RWPE2 (cell line): ENCODE measurements around the gene LYST.

ENCODE experiments used
- ATAC-seq: fragments of 200-7000 bp; cut with Tn5 transposase; 3 replicates; pipeline ENCODE4 v1.9.1; 2021; ENCODE audit warnings: low read depth
- DNase-seq: peaks from one replicate; pipeline ENCODE4 v3.0.0-alpha.2; 2020; ENCODE audit warnings: low spot score
- H3K27ac ChIP-seq: fragments of 450-650 bp; 2 replicates; pipeline ENCODE4 v1.5.1; 2017; ENCODE audit warnings: mild to moderate bottlenecking; ENCODE audit not compliant: poor library complexity, severe bottlenecking
- H3K27me3 ChIP-seq: fragments of 250-450 bp; sonication (Bioruptor Pico); 2 replicates; pipeline ENCODE4 v1.5.1; 2021; ENCODE audit warnings: mild to moderate bottlenecking, moderate library complexity; ENCODE audit not compliant: insufficient read depth, poor library complexity, severe bottlenecking
- H3K36me3 ChIP-seq: fragments of 250-450 bp; sonication (Bioruptor Pico); 2 replicates; pipeline ENCODE4 v1.5.1; 2020; ENCODE audit warnings: low read depth, mild to moderate bottlenecking, moderate library complexity
- H3K4me1 ChIP-seq: fragments of 250-450 bp; sonication (Bioruptor Pico); 2 replicates; pipeline ENCODE4 v1.5.1; 2021; ENCODE audit warnings: mild to moderate bottlenecking, moderate library complexity; ENCODE audit not compliant: insufficient read depth, poor library complexity, severe bottlenecking
- H3K4me3 ChIP-seq: fragments of 250-450 bp; sonication (Bioruptor Pico); 2 replicates; pipeline ENCODE4 v1.5.1; 2021; ENCODE audit warnings: mild to moderate bottlenecking, moderate library complexity; ENCODE audit not compliant: severe bottlenecking
- H3K9me3 ChIP-seq: fragments of 250-450 bp; sonication (Bioruptor Pico); 2 replicates; pipeline ENCODE4 v1.5.1; 2021; ENCODE audit warnings: mild to moderate bottlenecking, moderate library complexity; ENCODE audit not compliant: severe bottlenecking
- CTCF ChIP-seq: fragments of 450-650 bp; IDR thresholded peaks from one replicate; pipeline ENCODE4 v1.5.1; 2017; ENCODE audit warnings: mild to moderate bottlenecking, moderate library complexity; ENCODE audit not compliant: poor library complexity, severe bottlenecking

LYST gene

DNA sequence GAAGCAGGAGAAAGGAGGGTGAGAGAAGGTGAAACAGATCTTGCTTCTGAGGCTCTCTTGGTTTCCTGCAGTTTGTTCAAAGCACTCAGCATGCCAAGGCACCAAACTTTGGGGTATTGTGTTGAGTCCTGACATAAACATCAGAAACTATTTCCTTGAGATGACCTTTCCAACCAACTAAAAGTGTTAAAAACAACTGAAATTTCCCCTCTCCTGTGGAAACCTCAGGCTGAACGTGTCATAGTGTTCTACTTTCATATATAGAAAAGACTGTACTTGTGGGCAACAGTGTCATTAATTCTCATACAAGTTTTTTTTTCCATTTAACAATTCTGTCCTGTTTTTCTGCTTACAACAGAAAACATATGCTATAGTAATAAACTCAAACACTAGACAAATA lies 6.3 kb upstream of the LYST start:
- no peak for TF ChIP-seq CTCF
- ATAC-seq: no peak
- Histone ChIP-seq H3K36me3 (no peaks in the 10 kb centered on the region), H3K27me3 (no peaks in the 10 kb centered on the region), H3K9me3 (no peaks in the 10 kb centered on the region), H3K4me3 (no peak overlapping the region), H3K4me1 (no peaks in the 10 kb centered on the region), H3K27ac (no peak overlapping the region)
- no peak for DNase-seq

GRCh38 chr1:235872270-235872669 lies 5.6 kb upstream of the LYST start:
- H3K27me3 ChIP-seq: no peaks in the 10 kb centered on the region
- no peak overlapping the region for H3K4me3 ChIP-seq
- no peaks in the 10 kb centered on the region for H3K9me3 ChIP-seq
- H3K36me3 ChIP-seq: no peaks in the 10 kb centered on the region
- DNase-seq: no peak
- no peak for ATAC-seq
- no peaks in the 10 kb centered on the region for H3K4me1 ChIP-seq
- TF ChIP-seq CTCF: no peak
- no peak overlapping the region for H3K27ac ChIP-seq

GRCh38 chr1:235867903-235868469 lies 1.3 kb upstream of the LYST start:
- Histone ChIP-seq H3K4me1 (no peaks in the 10 kb centered on the region), H3K4me3 (no peak overlapping the region), H3K27ac (peak overlapping the region; percentile 39), H3K27me3 (no peaks in the 10 kb centered on the region), H3K36me3 (no peaks in the 10 kb centered on the region), H3K9me3 (no peaks in the 10 kb centered on the region)
- no peak for TF ChIP-seq CTCF
- DNase-seq (no peak), ATAC-seq (no peak)

DNA sequence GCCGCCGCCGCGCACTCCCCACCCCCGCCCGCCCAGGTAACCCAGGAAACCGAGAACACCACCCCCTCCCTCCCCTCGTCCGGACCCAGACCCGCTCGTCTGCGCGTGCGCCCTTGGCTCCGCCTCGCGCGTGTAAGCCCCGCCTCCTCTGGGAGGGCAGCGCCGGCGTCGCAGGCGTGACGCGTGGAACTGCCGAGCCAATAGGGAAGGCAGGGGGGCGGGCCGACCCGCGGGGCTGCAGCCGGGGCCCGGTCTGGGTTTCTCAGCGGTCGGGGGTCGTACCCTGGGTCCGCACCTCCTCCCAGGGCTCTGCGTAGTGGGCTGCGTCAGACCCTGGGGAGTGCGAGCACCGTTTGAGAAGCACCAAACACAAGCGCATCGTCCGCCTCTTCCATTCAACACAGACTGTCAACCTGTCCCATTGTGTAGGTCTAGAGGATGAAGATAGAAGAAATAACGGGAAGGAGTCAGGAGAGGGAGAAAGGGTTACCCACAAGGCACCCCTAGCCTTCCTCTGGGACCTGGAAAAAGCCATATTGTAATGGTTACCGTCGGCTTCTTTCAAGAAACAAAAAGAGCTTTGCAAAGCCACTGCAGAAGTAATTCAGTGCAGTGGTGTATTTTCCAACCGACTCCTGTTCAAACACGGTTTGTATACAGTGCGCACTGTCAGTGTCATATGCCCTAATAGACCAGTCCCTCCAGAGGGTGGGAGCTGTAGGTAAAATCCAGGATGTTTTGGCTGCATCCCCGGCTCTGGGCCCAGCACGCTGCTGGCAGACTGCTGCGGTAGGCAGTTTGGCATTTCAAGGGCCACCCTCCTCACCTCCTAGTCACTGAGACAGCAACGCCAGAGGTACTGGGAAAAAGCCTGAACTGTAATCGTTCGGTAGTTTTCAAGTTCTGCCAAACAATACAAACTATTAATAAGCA lies 473 bp upstream of the LYST start:
- Histone ChIP-seq H3K36me3 (no peaks in the 10 kb centered on the region), H3K27me3 (no peaks in the 10 kb centered on the region), H3K27ac (peak overlapping the region; percentile 39), H3K9me3 (no peaks in the 10 kb centered on the region), H3K4me3 (peak overlapping the region; percentile 74), H3K4me1 (no peaks in the 10 kb centered on the region)
- peak; percentile 84 for DNase-seq
- ATAC-seq: peak; percentile 82
- TF ChIP-seq CTCF: no peak
